SU-DHL-6 (cell line): ENCODE data around the gene LSM8.

ENCODE experiments used
- CTCF ChIP-seq: fragments of 200-600 bp; sonication (generic); IDR thresholded peaks from one replicate; pipeline ENCODE4 v1.5.1; 2017; ENCODE audit warnings: antibody characterized with exemption, mild to moderate bottlenecking, low read length, moderate library complexity; ENCODE audit not compliant: insufficient read depth, poor library complexity, severe bottlenecking
- EZH2phosphoT487 ChIP-seq: fragments of 200-600 bp; sonication (generic), shearing (Covaris generic); conservative IDR thresholded peaks from 2 replicates; pipeline ENCODE4 v1.6.1; 2018; ENCODE audit warnings: mild to moderate bottlenecking, antibody characterized with exemption, low read length, moderate library complexity, mixed read lengths

DNA sequence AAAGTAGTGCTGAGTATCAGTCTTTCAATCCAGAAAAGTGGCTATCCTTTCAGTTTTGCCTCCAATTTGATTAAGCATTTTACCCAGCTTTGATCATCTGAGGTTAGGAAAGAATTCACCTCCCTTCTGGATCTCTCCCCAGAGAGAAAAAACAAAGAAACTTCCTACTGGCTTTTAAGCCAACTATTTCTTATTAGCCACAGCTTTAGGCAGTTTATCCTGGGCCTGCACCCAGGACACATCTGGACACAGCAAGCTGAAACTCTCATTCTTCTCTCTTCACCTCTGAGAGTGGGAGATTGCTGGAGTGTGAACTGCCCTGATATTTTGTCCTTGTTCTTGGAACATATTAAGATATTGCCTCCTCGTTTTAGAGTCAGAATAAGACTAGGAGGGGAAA lies 43.5 kb upstream of the LSM8 start:
- TF ChIP-seq CTCF (no peak), EZH2phosphoT487 (no peak)
